Measurements from ENCODE around the gene ZNF407.

GRCh38 chr18:74957588-74958224, 360.0 kb downstream of the ZNF407 start:
- TF ChIP-seq CTCF (IDR thresholded peaks at IDR 0.05), result no peak
- no peak for TF ChIP-seq POLR2A (IDR thresholded peaks at IDR 0.05)
- no peak for TF ChIP-seq EP300 (IDR thresholded peaks at IDR 0.05)

Measured in gastroesophageal sphincter (tissue), 3 donors.